GM19238 (cell line): Measurements from ENCODE around the gene STK38L.

ENCODE experiments used
- DNase-seq: peaks from one replicate; pipeline ENCODE4 v3.0.0; 2011; ENCODE audit warnings: low spot score; ENCODE audit not compliant: insufficient read length

STK38L gene

GRCh38 chr12:27344760-27345159 is 100.7 kb downstream of the STK38L start:
- no peak for DNase-seq

DNA sequence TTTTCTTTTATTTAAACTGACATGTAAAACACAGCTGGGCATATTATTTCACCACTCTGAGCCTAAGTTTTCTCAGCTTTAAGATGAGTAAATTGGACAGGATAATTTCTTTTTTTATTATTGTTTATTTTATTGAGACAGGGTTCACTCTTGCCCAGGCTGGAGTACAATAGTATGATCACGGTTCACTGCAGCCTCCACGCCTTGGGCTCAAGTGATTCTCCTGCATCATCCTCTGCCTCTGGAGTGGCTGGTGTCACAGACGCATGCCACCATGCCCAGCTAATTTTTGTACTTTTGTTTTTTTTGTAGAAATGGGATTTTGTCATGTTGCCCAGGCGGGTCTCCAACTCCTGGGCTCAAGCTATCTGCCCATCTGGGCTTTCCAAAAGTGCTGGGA is 101.3 kb downstream of the STK38L start:
- no peak for DNase-seq

DNA sequence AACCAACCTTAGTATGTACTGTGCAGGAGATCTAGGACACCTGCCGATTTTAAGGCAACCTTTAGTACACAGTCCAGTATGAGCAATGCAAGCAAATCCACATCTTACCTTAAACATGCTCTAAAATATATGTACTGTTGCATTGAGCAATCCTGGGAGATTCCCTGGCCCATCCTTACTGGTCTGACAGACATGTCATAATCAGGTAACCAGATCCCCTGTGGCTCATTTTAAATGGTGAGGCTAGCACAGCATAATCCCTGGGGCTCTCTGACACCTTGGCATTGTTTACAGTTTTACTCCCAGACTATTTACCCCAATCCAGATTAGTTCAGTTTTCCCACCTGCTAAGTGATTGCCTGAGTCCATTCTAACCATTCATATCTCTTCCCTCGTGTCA is 103.7 kb downstream of the STK38L start:
- DNase-seq, result no peak

- DNase-seq, result no peak
These were observed 107.4 kb downstream of the STK38L start for GRCh38 chr12:27351476-27351875.

GRCh38 chr12:27355486-27355885 is 111.4 kb downstream of the STK38L start:
- DNase-seq, result no peak

GRCh38 chr12:27355979-27356378 is 111.9 kb downstream of the STK38L start:
- no peak for DNase-seq

- DNase-seq, result no peak
These were observed 115.7 kb downstream of the STK38L start for GRCh38 chr12:27359578-27360340.

DNA sequence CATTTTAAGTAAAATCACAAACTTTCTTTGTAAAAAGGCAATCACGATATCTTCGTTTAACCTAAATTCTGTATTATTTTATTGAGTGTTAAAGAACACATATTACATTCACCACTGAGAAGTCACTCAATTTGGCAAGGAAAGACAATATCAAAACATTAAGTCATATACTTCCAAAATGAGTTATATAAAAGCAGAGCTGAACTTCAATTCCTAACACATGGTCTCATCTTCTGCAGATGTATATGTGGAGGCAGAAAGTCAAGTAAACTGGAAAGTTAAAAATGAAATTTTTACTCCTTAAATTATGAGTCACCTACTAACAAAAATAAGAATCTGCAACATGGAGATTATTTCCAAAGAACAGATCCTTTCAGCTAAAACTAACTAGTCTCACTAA is 117.3 kb downstream of the STK38L start:
- DNase-seq, result no peak

DNA sequence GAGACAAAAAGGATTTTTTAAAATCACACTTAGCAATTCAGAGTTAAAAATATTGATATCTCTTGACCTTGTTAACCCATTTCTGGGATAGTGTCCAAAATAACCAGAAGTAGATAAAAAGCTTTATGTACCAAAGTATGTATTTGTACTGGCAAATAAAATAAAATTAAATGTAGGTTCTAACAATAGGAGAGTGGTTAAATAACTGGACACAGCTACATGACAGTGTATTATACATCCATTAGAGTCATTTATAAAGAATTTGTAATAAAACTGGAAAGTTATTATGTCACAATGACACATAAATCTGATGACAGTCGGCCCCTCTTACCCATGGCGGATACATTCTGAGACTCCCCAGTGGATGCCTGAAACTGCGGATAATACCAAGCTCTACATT is 122.5 kb downstream of the STK38L start:
- DNase-seq, result no peak

GRCh38 chr12:27367078-27367477 is 123.0 kb downstream of the STK38L start:
- no peak for DNase-seq
